ENCODE data around the gene IGF2BP3. TPM values are rescaled to one million over a fixed set of nuclear protein-coding genes. Genes with fewer than 3 reads are reported as not detected.

The IGF2BP3 gene
- total RNA-seq, 1 experiment from 2014 or later: 120 TPM

GRCh38 chr7:23260371-23260770 lies 209.9 kb downstream of the IGF2BP3 start:
- no peaks in the 10 kb centered on the region for H3K79me2 ChIP-seq (ENCODE audit: low read length)
- H3K27ac ChIP-seq (ENCODE audit: low read length): no peak overlapping the region
- H3K4me3 ChIP-seq (ENCODE audit: low read length): no peak overlapping the region
- H3K9me3 ChIP-seq (ENCODE audit: low read length): no peaks in the 10 kb centered on the region
- peaks cover 3% of the 10 kb centered on the region for H3K4me1 ChIP-seq (ENCODE audit: low read length)
- H3K9ac ChIP-seq (ENCODE audit: low read length): no peak overlapping the region
- H3K36me3 ChIP-seq (ENCODE audit: insufficient read depth, low read length): no peaks in the 10 kb centered on the region
- no peak for DNase-seq
- H4K20me1 ChIP-seq (ENCODE audit: insufficient read depth, low read depth, low read length): no peaks in the 10 kb centered on the region
- no peaks in the 10 kb centered on the region for H3K9me2 ChIP-seq (replicated peaks; ENCODE audit: insufficient read depth, low read length)
- H3K4me2 ChIP-seq (ENCODE audit: low read depth, low read length, poor library complexity, severe bottlenecking): no peak overlapping the region
- no peaks in the 10 kb centered on the region for H3K27me3 ChIP-seq (ENCODE audit: low read length)
- no peak overlapping the region for H2AFZ ChIP-seq (ENCODE audit: low read length)

Small RNA genes lying within 50 kb of the gene (small RNA-seq; reads per million reads assigned to genes)
- gene AC079780.1 (not detected), gene RF00019 (not detected), gene RNU7-143P (not detected), gene SNORD65C (not detected)

Other genes starting within 250 kb of the IGF2BP3 start
- 6.3 and 11.8 TPM in 2 replicates for gene GPNMB, start 223.7 kb downstream of the IGF2BP3 start, total RNA-seq (2014; rRNA removed; shearing (Covaris generic); ENCODE audit: low replicate concordance)
- 92.2 and 169 TPM in 2 replicates for gene MALSU1, start 171.2 kb downstream of the IGF2BP3 start, total RNA-seq (2014; rRNA removed; shearing (Covaris generic); ENCODE audit: low replicate concordance)
- gene TRA2A, start 61.5 kb upstream of the IGF2BP3 start, total RNA-seq (2014; rRNA removed; shearing (Covaris generic); ENCODE audit: low replicate concordance): 34.3 and 34.5 TPM in 2 replicates
- gene CCDC126, start 126.9 kb upstream of the IGF2BP3 start, total RNA-seq (2014; rRNA removed; shearing (Covaris generic); ENCODE audit: low replicate concordance): 3.0 and 8.9 TPM in 2 replicates
- gene FAM221A, start 209.7 kb upstream of the IGF2BP3 start, total RNA-seq (2014; rRNA removed; shearing (Covaris generic); ENCODE audit: low replicate concordance): 4.5 and 14.0 TPM in 2 replicates
- gene STK31, start 239.7 kb upstream of the IGF2BP3 start, total RNA-seq (2014; rRNA removed; shearing (Covaris generic); ENCODE audit: low replicate concordance): 0.14 and 0.15 TPM in 2 replicates

All from Karpas-422 (cell line).